Stomach (tissue), 9 donors: ENCODE data around the gene TRIM5. TPM values are rescaled to one million over a fixed set of nuclear protein-coding genes. Genes with fewer than 3 reads are reported as not detected.
"Not testable (repeated sequence)": the region's sequence is repeated elsewhere in the genome, so short reads cannot be mapped to it uniquely, and the experiment has no call there.

Source experiments
- DNase-seq, 2 donors: peaks; one replicate each; pipeline versions ENCODE4 v3.0.0 to v3.0.0-alpha.2; 2013 to 2019
- H3K27ac ChIP-seq, 5 donors: fragments of 200-600 bp in 4 of 5; sonication (generic) in 4 of 5; one replicate each; pipeline ENCODE4 v1.5.1; 2013 to 2019; ENCODE audit warnings: mild to moderate bottlenecking in 1 of 5, moderate library complexity in 1 of 5
- H3K27me3 ChIP-seq, 3 donors: fragments of 200-600 bp; sonication (generic); one replicate each; pipeline ENCODE4 v1.5.1; 2017 to 2019; ENCODE audit warnings: mixed run types in 1 of 3
- H3K36me3 ChIP-seq, 4 donors: fragments of 200-600 bp; sonication (generic); 1 replicate in 3 of 4; 2 replicates in 1 of 4; pipeline ENCODE4 v1.5.1; 2016 to 2019
- H3K4me1 ChIP-seq, 4 donors: fragments of 200-600 bp; sonication (generic); one replicate each; pipeline ENCODE4 v1.5.1; 2016 to 2019
- H3K4me3 ChIP-seq, 4 donors: fragments of 200-600 bp; sonication (generic) in 3 of 4; one replicate each; pipeline ENCODE4 v1.5.1; 2016 to 2019; ENCODE audit warnings: mild to moderate bottlenecking in 1 of 4
- H3K9me3 ChIP-seq, 4 donors: fragments of 200-600 bp; sonication (generic); one replicate each; pipeline ENCODE4 v1.5.1; 2016 to 2019
- EP300 ChIP-seq: sonication (generic); formaldehyde crosslinking; IDR thresholded peaks from one replicate; pipeline ENCODE4 v1.6.1; 2017; ENCODE audit warnings: antibody characterized with exemption
- POLR2A ChIP-seq, 4 donors: fragments of 450-650 bp; IDR thresholded peaks; one replicate each; pipeline ENCODE4 v1.6.1; 2016; ENCODE audit warnings: antibody characterized with exemption in 4 of 4, control low read depth in 2 of 4, mild to moderate bottlenecking in 1 of 4, moderate library complexity in 1 of 4
- POLR2AphosphoS5 ChIP-seq, 3 donors: sonication (generic); formaldehyde crosslinking; IDR thresholded peaks; one replicate each; pipeline ENCODE4 v1.6.1; 2016; ENCODE audit warnings: antibody characterized with exemption in 3 of 3
- WGBS, 5 donors: extraction: QIAGEN DNeasy Blood & Tissue Kit in 3 of 5; methylation state at CpG; one replicate each; pipeline versions ENCODE4 v1.1.5 to v1.1.7; 2013 to 2018; 5-methylcytosine and 5-hydroxymethylcytosine counted together
- intact Hi-C: fragments of 100-400 bp; cut with DNase I; formaldehyde crosslinking; loops from one replicate; pipeline ENCODE4 v1.15.1; 2023; ENCODE audit warnings: low total_unique reads
- polyA plus RNA-seq, 3 donors: library from polyadenylated mRNA; stranded (reverse); fragments of 200-250 nt; gene quantifications; one replicate each; pipeline ENCODE4 v1.2.3, GENCODE V29; 2013
- total RNA-seq, 5 donors: library from RNA; depleted of rRNA; stranded (reverse); fragments of >200 nt; gene quantifications; one replicate each; pipeline versions ENCODE4 v1.1.0 to v1.2.3, GENCODE V29; 2014 to 2016
- TF ChIP-seq, protein P1 (sequence below), 7 experiments: fragments of 450-650 bp in 4 of 7; fragments of 200-600 bp in 3 of 7; sonication (generic) in 3 of 7; IDR thresholded peaks; one replicate each; pipeline ENCODE4 v1.5.1; 2016 to 2019; ENCODE audit warnings: antibody characterized with exemption in 7 of 7, control low read depth in 2 of 7, mild to moderate bottlenecking in 1 of 7
- donor health status: healthy with polysubstance abuse.
- donor health status: Bipolar disorder and iron deficiency.
- donor health status: healthy.

The TRIM5 gene
- total and polyA plus RNA-seq, 8 donors = 4.2 to 81.4 (median 12.6) TPM; not detected in 1

DNA sequence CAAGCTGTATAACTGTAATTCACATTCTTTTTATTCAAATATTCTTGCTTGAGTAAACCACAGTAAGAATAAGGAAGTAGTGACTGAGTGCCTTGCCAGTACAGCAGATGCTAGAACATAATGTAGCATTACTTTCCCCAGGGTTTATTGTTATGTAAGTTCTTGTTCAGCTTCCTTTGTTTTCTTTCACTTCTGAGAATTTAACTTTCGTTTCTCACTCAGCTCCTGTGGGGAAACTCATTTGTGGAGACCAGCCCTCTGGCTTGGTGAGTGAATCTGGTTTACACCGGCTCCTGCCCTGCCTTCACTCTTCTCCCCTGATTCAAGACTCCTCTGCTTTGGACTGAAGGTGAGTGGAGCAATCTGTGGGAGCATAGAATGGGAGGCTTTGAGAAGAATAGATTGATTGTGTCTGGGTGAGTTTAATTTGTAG lies 4.7 kb upstream of the TRIM5 start, which contains the start of gene TRIM22:
TRIM22 (plus strand) TSS at position 240 of the 433 bp plus-strand sequence. CDS start 6,443 bp downstream, outside the sequence.
- Histone ChIP-seq H3K4me1 (peaks cover 15 to 51% (median 19%) of the 10 kb centered on the region in 4 donors), H3K4me3 (peak within 1 kb of the TSS; percentile 30 to 59 (median 50)), H3K9me3 (no peaks in the 10 kb centered on the region), H3K36me3 (peaks cover 0 to 4% (median 0%) of the 10 kb centered on the region in 4 donors), H3K27me3 (no peaks in the 10 kb centered on the region), H3K27ac (peak within 1 kb of the TSS; percentile 84 to 93 (median 86))
- intact Hi-C loops = no loop called here
- TF ChIP-seq POLR2A (IDR thresholded peaks at IDR 0.05) (no peak), POLR2AphosphoS5 (IDR thresholded peaks at IDR 0.05) (peak; percentile 12 to 74 (median 71))
- peak; percentile 48 to 71 for DNase-seq
- WGBS, 5 donors = 2 to 7% (median 3%) methylated on average over 2 of the region's 2 CpGs

GRCh38 chr11:5688482-5688881 lies 3.6 kb upstream of the TRIM5 start:
- TF ChIP-seq EP300 = no peak
- TF ChIP-seq POLR2A (IDR thresholded peaks at IDR 0.05) = no peak
- TF ChIP-seq, protein P1, sequence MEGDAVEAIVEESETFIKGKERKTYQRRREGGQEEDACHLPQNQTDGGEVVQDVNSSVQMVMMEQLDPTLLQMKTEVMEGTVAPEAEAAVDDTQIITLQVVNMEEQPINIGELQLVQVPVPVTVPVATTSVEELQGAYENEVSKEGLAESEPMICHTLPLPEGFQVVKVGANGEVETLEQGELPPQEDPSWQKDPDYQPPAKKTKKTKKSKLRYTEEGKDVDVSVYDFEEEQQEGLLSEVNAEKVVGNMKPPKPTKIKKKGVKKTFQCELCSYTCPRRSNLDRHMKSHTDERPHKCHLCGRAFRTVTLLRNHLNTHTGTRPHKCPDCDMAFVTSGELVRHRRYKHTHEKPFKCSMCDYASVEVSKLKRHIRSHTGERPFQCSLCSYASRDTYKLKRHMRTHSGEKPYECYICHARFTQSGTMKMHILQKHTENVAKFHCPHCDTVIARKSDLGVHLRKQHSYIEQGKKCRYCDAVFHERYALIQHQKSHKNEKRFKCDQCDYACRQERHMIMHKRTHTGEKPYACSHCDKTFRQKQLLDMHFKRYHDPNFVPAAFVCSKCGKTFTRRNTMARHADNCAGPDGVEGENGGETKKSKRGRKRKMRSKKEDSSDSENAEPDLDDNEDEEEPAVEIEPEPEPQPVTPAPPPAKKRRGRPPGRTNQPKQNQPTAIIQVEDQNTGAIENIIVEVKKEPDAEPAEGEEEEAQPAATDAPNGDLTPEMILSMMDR (IDR thresholded peaks at IDR 0.05) = no peak
- TF ChIP-seq POLR2AphosphoS5 (IDR thresholded peaks at IDR 0.05) = no peak
- Histone ChIP-seq H3K36me3 (peaks cover 0 to 4% (median 0%) of the 10 kb centered on the region in 4 donors), H3K4me1 (peaks cover 15 to 59% (median 24%) of the 10 kb centered on the region in 4 donors), H3K9me3 (no peaks in the 10 kb centered on the region), H3K27me3 (no peaks in the 10 kb centered on the region), H3K27ac (peak overlapping the region in 4 of 5 donors; percentile 84 to 93 (median 86)), H3K4me3 (no peak overlapping the region)
- intact Hi-C loops = no loop called here
- WGBS, 5 donors = 95 to 100% (median 95%) methylated on average over 1 of the region's 1 CpG
- no peak for DNase-seq

DNA sequence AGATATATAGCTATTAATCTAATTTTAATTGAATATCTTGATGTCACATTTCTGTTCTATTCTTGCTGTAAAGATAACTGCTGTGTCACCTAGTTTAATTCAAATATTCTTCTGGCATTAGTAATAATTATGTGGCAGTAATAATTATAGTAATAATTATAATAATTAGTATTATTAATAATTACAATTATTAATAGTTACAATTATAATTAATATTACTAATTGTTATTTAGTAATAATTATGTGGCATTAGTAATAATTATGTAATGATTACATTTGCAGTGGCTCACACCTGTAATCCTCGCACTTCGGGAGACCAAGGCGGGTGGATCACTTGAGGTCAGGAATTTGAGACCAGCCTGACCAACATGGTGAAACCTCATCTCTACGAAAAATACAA lies 1.6 kb upstream of the TRIM5 start:
- WGBS, 5 donors = 96 to 99% (median 96%) methylated on average over 4 of the region's 4 CpGs
- no peaks in the 10 kb centered on the region for H3K36me3 ChIP-seq
- DNase-seq = no peak
- H3K27me3 ChIP-seq = no peaks in the 10 kb centered on the region
- H3K9me3 ChIP-seq = no peaks in the 10 kb centered on the region
- no peak overlapping the region for H3K4me3 ChIP-seq
- intact Hi-C loops = no loop called here
- TF ChIP-seq EP300 (no peak), POLR2A (IDR thresholded peaks at IDR 0.05) (no peak)
- TF ChIP-seq, protein P1 (IDR thresholded peaks at IDR 0.05) = no peak
- H3K27ac ChIP-seq = no peak overlapping the region
- peaks cover 11 to 67% (median 26%) of the 10 kb centered on the region in 4 donors for H3K4me1 ChIP-seq

GRCh38 chr11:5684036-5684645 lies 733 bp downstream of the TRIM5 start:
- peak overlapping the region; percentile 84 to 96 (median 91) for H3K27ac ChIP-seq
- no peaks in the 10 kb centered on the region for H3K27me3 ChIP-seq
- H3K9me3 ChIP-seq = no peaks in the 10 kb centered on the region
- no peak for TF ChIP-seq EP300
- TF ChIP-seq POLR2AphosphoS5 (IDR thresholded peaks at IDR 0.05) = no peak
- TF ChIP-seq POLR2A (IDR thresholded peaks at IDR 0.05) = no peak
- TF ChIP-seq, protein P1 (IDR thresholded peaks at IDR 0.05) = no peak
- H3K4me3 ChIP-seq = peak overlapping the region; percentile 40 to 52 (median 44)
- DNase-seq = peak in 1 of 2 donors; percentile 20
- peaks cover 3 to 46% (median 18%) of the 10 kb centered on the region in 4 donors for H3K4me1 ChIP-seq
- H3K36me3 ChIP-seq = peaks cover 0 to 18% (median 10%) of the 10 kb centered on the region in 4 donors
- 34 to 48% (median 36%) methylated on average over 6 to 8 of the region's 8 CpGs for WGBS, 5 donors
- intact Hi-C loops = no loop called here

DNA sequence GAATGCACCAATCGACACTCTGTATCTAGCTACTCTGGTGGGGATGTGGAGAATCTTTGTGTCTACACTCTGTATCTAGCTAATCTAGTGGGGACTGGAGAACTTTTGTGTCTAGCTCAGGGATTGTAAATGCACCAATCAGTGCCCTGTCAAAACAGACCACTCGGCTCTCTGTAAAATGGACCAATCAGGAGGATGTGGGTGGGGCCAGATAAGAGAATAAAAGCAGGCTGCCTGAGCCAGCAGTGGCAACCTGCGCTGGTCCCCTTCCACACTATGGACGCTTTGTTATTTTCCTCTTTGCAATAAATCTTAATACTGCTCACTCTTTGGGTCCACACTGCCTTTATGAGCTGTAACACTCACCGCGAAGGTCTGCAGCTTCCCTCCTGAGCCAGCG lies 1.3 kb downstream of the TRIM5 start:
- intact Hi-C loops, H3K27me3 ChIP-seq, H3K9me3 ChIP-seq, DNase-seq: not testable (repeated sequence)
- WGBS, 5 donors = 54 to 71% (median 57%) methylated on average over 6 to 7 of the region's 7 CpGs
- peak overlapping the region; percentile 40 to 52 (median 44) for H3K4me3 ChIP-seq
- peak overlapping the region; percentile 84 to 96 (median 91) for H3K27ac ChIP-seq
- H3K4me1 ChIP-seq = peaks cover 0 to 41% (median 15%) of the 10 kb centered on the region in 4 donors
- H3K36me3 ChIP-seq = peaks cover 3 to 23% (median 15%) of the 10 kb centered on the region in 4 donors

GRCh38 chr11:5682890-5683441 lies 1.9 kb downstream of the TRIM5 start:
- H3K36me3 ChIP-seq = peaks cover 10 to 30% (median 22%) of the 10 kb centered on the region in 4 donors
- H3K27ac ChIP-seq, H3K4me3 ChIP-seq, DNase-seq, intact Hi-C loops, H3K9me3 ChIP-seq, H3K27me3 ChIP-seq: not testable (repeated sequence)
- H3K4me1 ChIP-seq = peaks cover 0 to 35% (median 15%) of the 10 kb centered on the region in 4 donors
- WGBS, 5 donors = 80 to 93% (median 87%) methylated on average over 8 to 32 of the region's 33 CpGs
